Spinal cord (tissue), 10 donors: ENCODE measurements around the gene TXNDC5. TPM values are rescaled to one million over a fixed set of nuclear protein-coding genes. Genes with fewer than 3 reads are reported as not detected.

Source experiments
- DNase-seq, 6 donors: peaks; one replicate each; pipeline versions ENCODE4 v3.0.0 to v3.0.0-alpha.2; 2013 to 2015; ENCODE audit warnings: low spot score in 6 of 6, low read depth in 4 of 6
- H3K27ac ChIP-seq: one replicate; pipeline ENCODE4 v1.5.1; 2013; ENCODE audit warnings: low read depth, low read length, control low read depth
- H3K27me3 ChIP-seq: one replicate; pipeline ENCODE4 v1.6.1; 2013; ENCODE audit warnings: low read length; ENCODE audit not compliant: control insufficient read depth, insufficient read depth
- H3K36me3 ChIP-seq: one replicate; pipeline ENCODE4 v1.6.1; 2013; ENCODE audit warnings: low read length; ENCODE audit not compliant: control insufficient read depth, insufficient read depth
- H3K4me1 ChIP-seq: one replicate; pipeline ENCODE4 v1.6.1; 2013; ENCODE audit warnings: low read length; ENCODE audit not compliant: control insufficient read depth, insufficient read depth
- H3K4me3 ChIP-seq: one replicate; pipeline ENCODE4 v1.5.1; 2013; ENCODE audit warnings: low read depth, low read length, control low read depth
- H3K9me3 ChIP-seq: one replicate; pipeline ENCODE4 v1.6.1; 2013; ENCODE audit warnings: low read length; ENCODE audit not compliant: control insufficient read depth, insufficient read depth
- WGBS: methylation state at CpG from one replicate; pipeline ENCODE4 v1.1.5; 2013; ENCODE audit warnings: missing lambda C conversion rate; ENCODE audit not compliant: insufficient coverage; 5-methylcytosine and 5-hydroxymethylcytosine counted together
- polyA plus RNA-seq, 2 donors: library from polyadenylated mRNA; unstranded; fragments of 120-200 nt; gene quantifications; one replicate each; pipeline ENCODE4 v1.2.1, GENCODE V29; 2013; ENCODE audit not compliant: insufficient read length in 2 of 2
- total RNA-seq, 2 donors: library from RNA; depleted of rRNA in 1 of 2; stranded (reverse); fragments of 120-200 nt in 1 of 2; fragments of >200 nt in 1 of 2; gene quantifications; one replicate each; pipeline versions ENCODE4 v1.2.3 to v1.2.4, GENCODE V29; 2013 to 2014
- donor health status: healthy.

The TXNDC5 gene
- total and polyA plus RNA-seq, 4 donors: 46.4 to 181 (median 82.8) TPM

DNA sequence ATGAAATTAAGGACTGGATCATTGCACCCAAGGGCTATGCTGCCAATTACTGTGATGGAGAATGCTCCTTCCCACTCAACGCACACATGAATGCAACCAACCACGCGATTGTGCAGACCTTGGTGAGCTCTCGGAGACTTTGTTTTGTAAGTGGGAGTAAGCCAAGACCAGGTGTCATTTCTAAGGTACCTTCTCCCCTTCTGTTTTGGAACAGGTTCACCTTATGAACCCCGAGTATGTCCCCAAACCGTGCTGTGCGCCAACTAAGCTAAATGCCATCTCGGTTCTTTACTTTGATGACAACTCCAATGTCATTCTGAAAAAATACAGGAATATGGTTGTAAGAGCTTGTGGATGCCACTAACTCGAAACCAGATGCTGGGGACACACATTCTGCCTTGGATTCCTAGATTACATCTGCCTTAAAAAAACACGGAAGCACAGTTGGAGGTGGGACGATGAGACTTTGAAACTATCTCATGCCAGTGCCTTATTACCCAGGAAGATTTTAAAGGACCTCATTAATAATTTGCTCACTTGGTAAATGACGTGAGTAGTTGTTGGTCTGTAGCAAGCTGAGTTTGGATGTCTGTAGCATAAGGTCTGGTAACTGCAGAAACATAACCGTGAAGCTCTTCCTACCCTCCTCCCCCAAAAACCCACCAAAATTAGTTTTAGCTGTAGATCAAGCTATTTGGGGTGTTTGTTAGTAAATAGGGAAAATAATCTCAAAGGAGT lies 30.4 kb downstream of the TXNDC5 start:
- H3K27ac ChIP-seq: no peak overlapping the region
- WGBS: 100% methylated on average over 1 of the region's 13 CpGs
- H3K4me3 ChIP-seq: no peak overlapping the region
- no peaks in the 10 kb centered on the region for H3K9me3 ChIP-seq
- H3K36me3 ChIP-seq: peaks cover 10% of the 10 kb centered on the region
- DNase-seq: peak in 1 of 6 donors; percentile 59
- no peaks in the 10 kb centered on the region for H3K4me1 ChIP-seq
- no peaks in the 10 kb centered on the region for H3K27me3 ChIP-seq

DNA sequence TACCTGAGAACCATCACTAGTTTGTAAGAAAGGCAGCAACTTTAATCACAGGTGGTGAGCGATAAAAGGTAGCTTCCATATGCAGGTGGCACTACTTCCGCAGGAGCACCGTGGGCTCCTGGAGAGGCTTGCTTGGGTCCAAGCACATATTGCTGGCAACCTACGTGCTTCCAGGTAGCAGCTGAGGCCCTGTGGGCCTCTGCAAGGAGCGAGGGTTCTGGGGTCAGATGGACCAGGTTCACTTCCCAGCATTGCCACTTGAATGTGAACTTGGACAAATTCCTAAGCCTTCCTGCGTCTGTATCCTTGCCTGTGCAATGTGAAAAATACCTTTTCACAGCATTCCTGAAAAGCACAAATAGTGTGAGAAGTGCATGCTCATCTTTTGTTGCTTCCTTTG lies 31.0 kb downstream of the TXNDC5 start:
- Histone ChIP-seq H3K4me3 (no peak overlapping the region), H3K27me3 (no peaks in the 10 kb centered on the region), H3K9me3 (no peaks in the 10 kb centered on the region), H3K36me3 (peaks cover 10% of the 10 kb centered on the region), H3K4me1 (no peaks in the 10 kb centered on the region), H3K27ac (no peak overlapping the region)
- no peak for DNase-seq
- 92% methylated on average over 6 of the region's 6 CpGs for WGBS

- Histone ChIP-seq H3K27ac (no peak overlapping the region), H3K4me3 (no peak overlapping the region), H3K4me1 (no peaks in the 10 kb centered on the region), H3K9me3 (no peaks in the 10 kb centered on the region), H3K36me3 (peaks cover 10% of the 10 kb centered on the region), H3K27me3 (no peaks in the 10 kb centered on the region)
- no CpG with 5 or more reads among the region's 2 CpGs for WGBS
- no peak for DNase-seq
These were observed 31.5 kb downstream of the TXNDC5 start for GRCh38 chr6:7879043-7879442.

GRCh38 chr6:7878401-7878964 lies 32.1 kb downstream of the TXNDC5 start:
- no peaks in the 10 kb centered on the region for H3K27me3 ChIP-seq
- DNase-seq: no peak
- H3K27ac ChIP-seq: no peak overlapping the region
- H3K9me3 ChIP-seq: no peaks in the 10 kb centered on the region
- WGBS: 93% methylated on average over 10 of the region's 10 CpGs
- peaks cover 10% of the 10 kb centered on the region for H3K36me3 ChIP-seq
- no peak overlapping the region for H3K4me3 ChIP-seq
- H3K4me1 ChIP-seq: no peaks in the 10 kb centered on the region

- Histone ChIP-seq H3K9me3 (no peaks in the 10 kb centered on the region), H3K4me3 (no peak overlapping the region), H3K27ac (no peak overlapping the region), H3K36me3 (no peaks in the 10 kb centered on the region), H3K27me3 (no peaks in the 10 kb centered on the region), H3K4me1 (no peaks in the 10 kb centered on the region)
- WGBS: 84% methylated on average over 10 of the region's 10 CpGs
- no peak for DNase-seq
These were observed 41.7 kb downstream of the TXNDC5 start for GRCh38 chr6:7868926-7869325.

- Histone ChIP-seq H3K27me3 (no peaks in the 10 kb centered on the region), H3K27ac (no peak overlapping the region), H3K4me3 (no peak overlapping the region), H3K36me3 (peaks cover 2% of the 10 kb centered on the region), H3K9me3 (no peaks in the 10 kb centered on the region), H3K4me1 (no peaks in the 10 kb centered on the region)
- WGBS: 88% methylated on average over 1 of the region's 1 CpG
- no peak for DNase-seq
These were observed 44.1 kb downstream of the TXNDC5 start for GRCh38 chr6:7866526-7866925.

DNA sequence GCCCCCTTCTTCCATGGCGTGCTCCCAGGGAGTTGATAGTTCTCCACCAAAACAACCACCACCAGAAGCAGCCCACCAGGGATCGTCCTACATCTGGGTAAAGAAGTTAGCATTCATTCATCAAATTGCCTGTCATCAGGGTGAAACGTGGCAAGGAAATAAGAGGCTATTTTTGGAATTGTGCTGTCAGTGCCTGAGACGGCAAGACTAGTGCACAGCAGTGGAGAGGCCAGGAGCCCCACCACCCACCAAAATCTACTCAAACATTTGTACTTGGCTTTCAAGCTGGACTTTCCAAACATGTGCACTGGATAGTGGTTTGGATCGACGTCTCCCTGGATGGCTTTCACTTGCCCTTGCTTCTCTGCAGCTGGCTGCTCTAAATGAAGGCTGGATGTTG lies 44.8 kb downstream of the TXNDC5 start:
- WGBS: 94% methylated on average over 2 of the region's 6 CpGs
- DNase-seq: no peak
- H3K9me3 ChIP-seq: no peaks in the 10 kb centered on the region
- H3K4me1 ChIP-seq: no peaks in the 10 kb centered on the region
- H3K4me3 ChIP-seq: no peak overlapping the region
- peaks cover 2% of the 10 kb centered on the region for H3K36me3 ChIP-seq
- H3K27ac ChIP-seq: no peak overlapping the region
- H3K27me3 ChIP-seq: no peaks in the 10 kb centered on the region

GRCh38 chr6:7859591-7859990 lies 51.0 kb downstream of the TXNDC5 start:
- no peak overlapping the region for H3K4me3 ChIP-seq
- H3K27me3 ChIP-seq: no peaks in the 10 kb centered on the region
- no peaks in the 10 kb centered on the region for H3K4me1 ChIP-seq
- H3K36me3 ChIP-seq: peaks cover 2% of the 10 kb centered on the region
- H3K27ac ChIP-seq: no peak overlapping the region
- WGBS: 33% methylated on average over 1 of the region's 6 CpGs
- peak in 1 of 6 donors; percentile 44 for DNase-seq
- no peaks in the 10 kb centered on the region for H3K9me3 ChIP-seq

DNA sequence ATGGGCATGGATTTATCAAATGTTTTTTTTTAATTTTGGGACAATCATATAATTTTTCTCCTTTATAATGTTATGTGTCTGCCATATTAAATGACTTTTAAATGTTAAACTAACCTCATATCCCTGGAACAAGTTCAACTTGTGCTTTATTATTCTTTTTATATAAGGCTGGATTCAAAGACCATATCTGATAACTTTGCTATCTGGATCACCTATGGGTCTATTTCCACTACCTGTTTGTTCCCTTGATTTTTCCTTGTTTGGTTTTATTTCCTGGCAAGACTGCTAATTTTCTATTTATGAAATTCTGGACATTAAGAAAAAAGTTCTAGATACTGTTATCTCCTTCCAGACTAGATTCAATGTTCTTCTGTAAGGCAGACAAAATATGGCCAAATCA lies 58.8 kb downstream of the TXNDC5 start:
- Histone ChIP-seq H3K9me3 (peaks cover 5% of the 10 kb centered on the region), H3K27ac (no peak overlapping the region), H3K36me3 (no peaks in the 10 kb centered on the region), H3K27me3 (no peaks in the 10 kb centered on the region), H3K4me1 (no peaks in the 10 kb centered on the region), H3K4me3 (no peak overlapping the region)
- no peak for DNase-seq

GRCh38 chr6:7848229-7848628 lies 62.4 kb downstream of the TXNDC5 start:
- H3K4me3 ChIP-seq: no peak overlapping the region
- H3K27ac ChIP-seq: no peak overlapping the region
- no peak for DNase-seq
- WGBS: 95% methylated on average over 3 of the region's 4 CpGs
- H3K27me3 ChIP-seq: no peaks in the 10 kb centered on the region
- no peaks in the 10 kb centered on the region for H3K36me3 ChIP-seq
- no peaks in the 10 kb centered on the region for H3K4me1 ChIP-seq
- H3K9me3 ChIP-seq: peaks cover 5% of the 10 kb centered on the region
